DOHH2 (cell line): Measurements from ENCODE around the gene PCED1B.

Source experiments
- H3F3A ChIP-seq: fragments of 200-600 bp; sonication (generic), shearing (Covaris generic); 2 replicates; pipeline ENCODE4 v1.6.0; 2016; ENCODE audit warnings: antibody characterized with exemption, mild to moderate bottlenecking; ENCODE audit not compliant: control insufficient read depth, insufficient read depth
- H3K27ac ChIP-seq: fragments of 200-600 bp; sonication (generic); 2 replicates; pipeline ENCODE4 v1.5.1; 2014; ENCODE audit warnings: low read depth, mild to moderate bottlenecking, low read length, moderate library complexity
- H3K27me3 ChIP-seq: fragments of 200-600 bp; sonication (generic); 2 replicates; pipeline ENCODE4 v1.6.1; 2014; ENCODE audit warnings: mild to moderate bottlenecking, low read length, mixed read lengths; ENCODE audit not compliant: control insufficient read depth
- H3K36me3 ChIP-seq: fragments of 200-600 bp; sonication (generic); 2 replicates; pipeline ENCODE4 v1.6.1; 2014; ENCODE audit warnings: mild to moderate bottlenecking, low read length, moderate library complexity, mixed read lengths; ENCODE audit not compliant: control insufficient read depth
- H3K4me1 ChIP-seq: fragments of 200-600 bp; sonication (generic); 2 replicates; pipeline ENCODE4 v1.6.1; 2014; ENCODE audit warnings: mild to moderate bottlenecking, low read length, mixed read lengths; ENCODE audit not compliant: control insufficient read depth
- H3K4me2 ChIP-seq: fragments of 200-600 bp; sonication (generic); 2 replicates; pipeline ENCODE4 v1.6.0; 2014; ENCODE audit warnings: mild to moderate bottlenecking, low read length, moderate library complexity
- H3K4me3 ChIP-seq: fragments of 200-600 bp; sonication (generic); 2 replicates; pipeline ENCODE4 v1.5.1; 2014; ENCODE audit warnings: mild to moderate bottlenecking, low read length, mixed read lengths
- H3K79me2 ChIP-seq: fragments of 200-600 bp; sonication (generic); 2 replicates; pipeline ENCODE4 v1.6.1; 2014; ENCODE audit warnings: mild to moderate bottlenecking, low read length, mixed read lengths; ENCODE audit not compliant: control insufficient read depth
- H3K9me2 ChIP-seq: fragments of 200-600 bp; sonication (generic); replicated peaks from 2 replicates; pipeline ENCODE4 v1.6.1; 2014; ENCODE audit warnings: mild to moderate bottlenecking, low read length, mixed read lengths; ENCODE audit not compliant: control insufficient read depth
- H3K9me3 ChIP-seq: fragments of 200-600 bp; sonication (generic); 2 replicates; pipeline ENCODE4 v1.6.1; 2014; ENCODE audit warnings: antibody characterized with exemption, low read length, mixed read lengths; ENCODE audit not compliant: control insufficient read depth, insufficient read depth
- H4K20me1 ChIP-seq: fragments of 200-600 bp; sonication (generic); 2 replicates; pipeline ENCODE4 v1.6.0; 2014; ENCODE audit warnings: low read depth, mild to moderate bottlenecking, antibody characterized with exemption, low read length, moderate library complexity; ENCODE audit not compliant: control insufficient read depth, insufficient read depth
- EZH2phosphoT487 ChIP-seq: fragments of 200-600 bp; sonication (generic); IDR thresholded peaks from 2 replicates; pipeline ENCODE4 v1.6.1; 2017; ENCODE audit warnings: borderline replicate concordance, mild to moderate bottlenecking, antibody characterized with exemption, low read length, moderate library complexity, mixed read lengths
- TF ChIP-seq, protein P1 (sequence below): fragments of 200-600 bp; sonication (generic); IDR thresholded peaks from one replicate; pipeline ENCODE4 v1.5.1; 2014; ENCODE audit warnings: antibody characterized with exemption, mild to moderate bottlenecking, low read depth, low read length; ENCODE audit not compliant: poor library complexity, severe bottlenecking

The PCED1B gene

DNA sequence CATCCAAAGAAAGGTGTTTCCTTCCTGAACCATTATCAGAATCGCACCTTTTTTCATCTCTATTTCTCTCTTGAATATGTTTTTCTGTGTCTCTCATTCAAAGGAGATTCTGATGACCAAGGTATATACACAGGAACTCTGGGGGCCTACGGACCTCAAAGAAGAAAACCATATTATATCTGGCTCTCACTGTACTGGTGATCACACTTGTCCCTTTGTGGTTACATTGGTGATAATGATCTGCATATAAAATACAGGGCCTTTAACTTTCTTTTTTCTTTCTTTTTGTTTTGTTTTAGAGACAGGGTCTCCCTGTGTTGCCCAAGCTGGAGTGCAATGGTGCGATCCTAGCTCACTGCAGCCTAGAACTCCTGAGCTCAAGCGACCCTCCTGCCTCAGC, 185.5 kb downstream of the PCED1B start:
- peaks cover 24% of the 10 kb centered on the region for H3K4me1 ChIP-seq
- H3K9me2 ChIP-seq: no peaks in the 10 kb centered on the region
- no peaks in the 10 kb centered on the region for H3K79me2 ChIP-seq
- no peak overlapping the region for H3K4me2 ChIP-seq
- H3K9me3 ChIP-seq: peaks cover 18% of the 10 kb centered on the region
- H3K4me3 ChIP-seq: no peak overlapping the region
- no peaks in the 10 kb centered on the region for H4K20me1 ChIP-seq
- H3K27me3 ChIP-seq: no peaks in the 10 kb centered on the region
- TF ChIP-seq, protein P1, sequence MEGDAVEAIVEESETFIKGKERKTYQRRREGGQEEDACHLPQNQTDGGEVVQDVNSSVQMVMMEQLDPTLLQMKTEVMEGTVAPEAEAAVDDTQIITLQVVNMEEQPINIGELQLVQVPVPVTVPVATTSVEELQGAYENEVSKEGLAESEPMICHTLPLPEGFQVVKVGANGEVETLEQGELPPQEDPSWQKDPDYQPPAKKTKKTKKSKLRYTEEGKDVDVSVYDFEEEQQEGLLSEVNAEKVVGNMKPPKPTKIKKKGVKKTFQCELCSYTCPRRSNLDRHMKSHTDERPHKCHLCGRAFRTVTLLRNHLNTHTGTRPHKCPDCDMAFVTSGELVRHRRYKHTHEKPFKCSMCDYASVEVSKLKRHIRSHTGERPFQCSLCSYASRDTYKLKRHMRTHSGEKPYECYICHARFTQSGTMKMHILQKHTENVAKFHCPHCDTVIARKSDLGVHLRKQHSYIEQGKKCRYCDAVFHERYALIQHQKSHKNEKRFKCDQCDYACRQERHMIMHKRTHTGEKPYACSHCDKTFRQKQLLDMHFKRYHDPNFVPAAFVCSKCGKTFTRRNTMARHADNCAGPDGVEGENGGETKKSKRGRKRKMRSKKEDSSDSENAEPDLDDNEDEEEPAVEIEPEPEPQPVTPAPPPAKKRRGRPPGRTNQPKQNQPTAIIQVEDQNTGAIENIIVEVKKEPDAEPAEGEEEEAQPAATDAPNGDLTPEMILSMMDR: no peak
- no peak for TF ChIP-seq EZH2phosphoT487
- H3K27ac ChIP-seq: no peak overlapping the region
- 0 out of 2 replicates have a peak, but pooled peaks cover 5% of the 10 kb centered on the region for H3F3A ChIP-seq
- H3K36me3 ChIP-seq: peaks cover 4% of the 10 kb centered on the region

DNA sequence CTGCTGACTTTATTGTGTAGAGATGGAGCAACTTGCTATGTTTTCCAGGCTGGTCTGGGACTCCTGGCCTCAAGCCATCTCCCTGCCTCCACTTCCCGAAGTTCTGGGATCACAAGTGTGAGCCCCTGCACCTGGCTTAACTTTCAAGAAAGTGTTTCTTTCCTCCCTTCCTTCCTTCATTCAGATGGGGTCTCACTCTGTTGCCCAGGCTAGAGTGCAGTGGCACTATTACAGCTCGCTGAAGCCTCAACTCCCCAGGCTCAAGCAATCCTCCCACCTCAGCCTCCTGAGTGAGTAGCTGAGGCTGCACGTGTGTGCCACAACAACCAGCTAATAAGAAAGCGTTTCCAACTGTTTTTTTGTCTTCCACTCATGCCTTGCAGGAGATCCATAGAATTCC, 186.0 kb downstream of the PCED1B start:
- no peak overlapping the region for H3K27ac ChIP-seq
- H3K4me1 ChIP-seq: peaks cover 26% of the 10 kb centered on the region
- H3K4me2 ChIP-seq: no peak overlapping the region
- H3K36me3 ChIP-seq: peaks cover 4% of the 10 kb centered on the region
- TF ChIP-seq EZH2phosphoT487: no peak
- TF ChIP-seq, protein P1: no peak
- peaks cover 18% of the 10 kb centered on the region for H3K9me3 ChIP-seq
- H3K27me3 ChIP-seq: no peaks in the 10 kb centered on the region
- no peaks in the 10 kb centered on the region for H3K9me2 ChIP-seq
- 0 out of 2 replicates have a peak, but pooled peaks cover 5% of the 10 kb centered on the region for H3F3A ChIP-seq
- H4K20me1 ChIP-seq: no peaks in the 10 kb centered on the region
- no peaks in the 10 kb centered on the region for H3K79me2 ChIP-seq
- no peak overlapping the region for H3K4me3 ChIP-seq

DNA sequence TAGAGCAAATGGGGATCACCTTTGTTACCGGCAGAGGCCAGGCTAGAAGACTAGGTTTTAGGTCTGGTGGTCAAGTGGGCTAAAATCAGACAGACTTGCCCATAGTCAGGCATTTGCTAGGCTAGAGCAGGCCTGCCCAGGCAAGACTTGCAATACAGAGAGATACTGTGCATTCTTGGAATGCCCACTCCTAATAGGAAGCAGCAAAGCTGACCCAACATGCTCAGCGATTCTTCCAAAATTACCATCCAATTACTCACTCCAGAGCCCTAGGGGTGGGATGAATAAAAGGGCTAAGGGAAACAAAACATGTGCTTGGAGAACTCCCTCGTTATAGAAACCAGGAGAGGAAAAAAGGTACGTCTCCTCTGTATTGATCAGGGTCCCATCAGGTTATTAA, 188.2 kb downstream of the PCED1B start:
- H4K20me1 ChIP-seq: no peaks in the 10 kb centered on the region
- H3K27ac ChIP-seq: no peak overlapping the region
- H3K36me3 ChIP-seq: peaks cover 4% of the 10 kb centered on the region
- no peaks in the 10 kb centered on the region for H3K9me2 ChIP-seq
- TF ChIP-seq, protein P1: no peak
- no peak for TF ChIP-seq EZH2phosphoT487
- H3K4me2 ChIP-seq: no peak overlapping the region
- peaks cover 18% of the 10 kb centered on the region for H3K9me3 ChIP-seq
- H3K4me1 ChIP-seq: peaks cover 40% of the 10 kb centered on the region
- H3K79me2 ChIP-seq: no peaks in the 10 kb centered on the region
- H3K27me3 ChIP-seq: no peaks in the 10 kb centered on the region
- H3F3A ChIP-seq: peaks cover 10% of the 10 kb centered on the region; the same call in 1 of the 2 replicates
- no peak overlapping the region for H3K4me3 ChIP-seq
